Hepatocyte (in vitro differentiated cells): ENCODE data around the gene OR2S2.

Source experiments
- CTCF ChIP-seq: fragments of 200-600 bp; sonication (generic); IDR thresholded peaks from 2 replicates; pipeline ENCODE4 v1.5.1; 2016; ENCODE audit warnings: antibody characterized with exemption, mild to moderate bottlenecking; ENCODE audit not compliant: poor library complexity
- EZH2 ChIP-seq: fragments of 200-600 bp; sonication (generic); IDR thresholded peaks from 2 replicates; pipeline ENCODE4 v1.6.1; 2016; ENCODE audit warnings: antibody characterized with exemption, mild to moderate bottlenecking, borderline replicate concordance
- EZH2phosphoT487 ChIP-seq: fragments of 200-600 bp; sonication (generic); IDR thresholded peaks from one replicate; pipeline ENCODE4 v1.6.1; 2018; ENCODE audit warnings: antibody characterized with exemption, mild to moderate bottlenecking, low read depth, moderate library complexity; ENCODE audit not compliant: unreplicated experiment, severe bottlenecking

GRCh38 chr9:36006549-36007315 is 48.8 kb upstream of the OR2S2 start:
- no peak for TF ChIP-seq CTCF
- no peak for TF ChIP-seq EZH2
- TF ChIP-seq EZH2phosphoT487, result no peak
